ENCODE measurements around the gene PDE6A.

DNA sequence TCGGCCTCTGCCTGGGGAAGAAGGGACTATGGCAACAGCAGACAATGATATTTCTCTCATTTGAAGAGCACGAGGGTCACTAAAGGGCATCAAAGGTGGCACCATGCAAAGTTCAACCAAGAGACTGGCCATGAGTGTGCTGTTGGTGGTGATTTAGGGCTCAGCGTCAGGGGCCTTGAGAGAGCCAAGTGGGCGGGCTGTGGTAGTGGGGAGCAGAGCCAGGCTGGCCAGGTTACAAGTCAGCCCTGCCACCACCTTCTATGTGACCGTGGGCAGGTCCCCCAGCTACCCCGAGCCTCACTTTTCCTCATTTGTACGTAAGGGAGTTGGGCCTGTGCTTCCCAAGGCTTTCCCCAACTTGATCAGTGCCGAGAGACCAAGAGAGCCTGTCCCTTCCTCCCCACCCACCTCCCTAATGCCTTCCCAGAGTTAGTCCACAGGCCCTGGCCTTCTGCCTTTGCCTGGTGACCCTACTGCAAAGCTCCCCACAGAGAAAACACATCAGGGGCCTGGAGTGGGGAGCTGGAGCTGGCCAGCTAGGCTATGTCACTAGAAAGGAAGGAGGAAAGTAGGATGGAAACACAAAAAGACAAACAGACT lies 104.3 kb downstream of the PDE6A start:
- no peak for TF ChIP-seq POLR2A (IDR thresholded peaks at IDR 0.05; ENCODE audit: low read length)
- TF ChIP-seq GATA1 (IDR thresholded peaks at IDR 0.05; ENCODE audit: low read depth, low read length): no peak

Measured in erythroblast (primary cell).